Fibroblast of lung (primary cell): ENCODE data around the gene MAP4K4.

Experiments used
- CTCF ChIP-seq, 2 donors: IDR thresholded peaks in 1 of 2; conservative IDR thresholded peaks in 1 of 2; 1 replicate in 1 of 2; 2 replicates in 1 of 2; pipeline ENCODE4 v1.5.1; 2011 to 2012; ENCODE audit warnings: low read length in 2 of 2, control low read depth in 1 of 2, inconsistent platforms in 1 of 2, low read depth in 1 of 2, mild to moderate bottlenecking in 1 of 2
- EZH2 ChIP-seq: IDR thresholded peaks from 2 replicates; pipeline ENCODE4 v1.5.1; 2012; ENCODE audit warnings: low read length, control low read depth, mild to moderate bottlenecking; ENCODE audit errors: missing control alignments

- no peak for TF ChIP-seq CTCF (conservative IDR thresholded peaks at IDR 0.05 in 1 of 2, IDR thresholded peaks at IDR 0.05 in 1 of 2; ENCODE audit: low read depth in 1 of 2, low read length in 2 of 2)
- TF ChIP-seq EZH2: no peak
These were observed 207.4 kb downstream of the MAP4K4 start for GRCh38 chr2:101904916-101905315.
